Left lung (tissue), 10 donors: ENCODE data around the gene SPO11. TPM values are rescaled to one million over a fixed set of nuclear protein-coding genes. Genes with fewer than 3 reads are reported as not detected.

Experiments used
- ATAC-seq: fragments of 200-7000 bp; cut with Tn5 transposase; one replicate; pipeline ENCODE4 v1.9.1; 2020; ENCODE audit warnings: moderate library complexity
- DNase-seq, 4 donors: peaks; one replicate each; pipeline ENCODE4 v3.0.0-alpha.2; 2013 to 2020
- H3K27ac ChIP-seq, 2 donors: fragments of 200-600 bp; sonication (generic) in 1 of 2; one replicate each; pipeline versions ENCODE4 v1.5.0 to v1.8.0; 2020 to 2021
- H3K27me3 ChIP-seq, 2 donors: fragments of 200-600 bp; sonication (generic) in 1 of 2; one replicate each; pipeline versions ENCODE4 v1.5.0 to v1.8.0; 2020 to 2021
- H3K36me3 ChIP-seq, 2 donors: fragments of 200-600 bp; sonication (generic) in 1 of 2; one replicate each; pipeline versions ENCODE4 v1.5.0 to v1.8.0; 2020 to 2021
- H3K4me1 ChIP-seq, 2 donors: fragments of 200-600 bp; one replicate each; pipeline ENCODE4 v1.8.0; 2021
- H3K4me3 ChIP-seq, 2 donors: fragments of 200-600 bp; sonication (generic) in 1 of 2; one replicate each; pipeline versions ENCODE4 v1.5.0 to v1.8.0; 2020 to 2021; ENCODE audit warnings: mild to moderate bottlenecking in 1 of 2
- H3K9me3 ChIP-seq, 2 donors: fragments of 200-600 bp; sonication (generic) in 1 of 2; one replicate each; pipeline versions ENCODE4 v1.5.0 to v1.8.0; 2020 to 2021
- intact Hi-C, 2 donors: fragments of 100-400 bp; cut with DNase I; formaldehyde crosslinking; loops; one replicate each; pipeline versions ENCODE4 v1.11.2 to v1.14.2; 2022
- polyA plus RNA-seq, 6 donors: library from polyadenylated mRNA; unstranded; fragments of 120-200 nt; gene quantifications; one replicate each; pipeline ENCODE4 v1.2.1, GENCODE V29; 2013; ENCODE audit not compliant: insufficient read length in 6 of 6
- total RNA-seq, 2 donors: library from RNA; stranded (reverse); fragmentation: NEBNext Ultra II Directional; extraction: Animal tissue kit (Norgen Biotek cat#: 25700); gene quantifications; one replicate each; pipeline ENCODE4 v1.2.1, GENCODE V29; 2021
- TF ChIP-seq, protein P1 (sequence below), 2 donors: fragments of 200-600 bp; sonication (generic) in 1 of 2; IDR thresholded peaks; one replicate each; pipeline versions ENCODE4 v1.5.0 to v1.8.0; 2021; ENCODE audit warnings: antibody characterized with exemption in 2 of 2
- donor health status: DM: no; HTN: yes; CAD: no.
- donor health status: DM: no; HTN: no; CAD: no.

The SPO11 gene
- total and polyA plus RNA-seq, 8 donors, result not detected

DNA sequence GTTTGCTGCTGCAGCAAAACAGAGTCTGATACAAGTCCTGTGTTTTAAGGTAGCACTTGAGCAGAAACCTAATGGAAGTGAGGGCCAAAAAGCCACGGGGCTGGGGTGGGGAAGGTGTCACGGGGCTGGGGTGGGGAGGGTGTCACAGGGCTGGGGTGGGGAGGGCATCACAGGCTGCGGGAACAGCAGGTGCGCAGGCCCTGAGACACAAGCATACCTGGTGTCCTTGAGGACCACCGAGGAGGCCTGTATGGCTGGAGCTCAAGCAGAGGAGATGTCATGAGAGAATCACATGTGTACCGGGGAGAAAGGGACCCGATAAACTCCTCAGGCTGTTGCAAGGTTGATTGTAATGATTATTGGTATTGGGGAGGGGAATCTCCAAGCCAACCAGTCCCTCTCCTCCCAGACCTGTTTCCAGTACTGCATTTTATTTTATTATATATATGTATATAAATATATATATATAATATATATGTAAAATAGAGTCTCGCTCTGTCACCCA, 13.6 kb upstream of the SPO11 start:
- H3K36me3 ChIP-seq, result no peaks in the 10 kb centered on the region
- no peak overlapping the region for H3K27ac ChIP-seq
- no peak for DNase-seq
- H3K27me3 ChIP-seq, result peaks cover 0 to 33% of the 10 kb centered on the region in 2 donors
- H3K4me3 ChIP-seq, result no peak overlapping the region
- H3K4me1 ChIP-seq, result no peaks in the 10 kb centered on the region
- intact Hi-C loops, result no loop called here
- ATAC-seq, result no peak
- no peaks in the 10 kb centered on the region for H3K9me3 ChIP-seq
- TF ChIP-seq, protein P1, sequence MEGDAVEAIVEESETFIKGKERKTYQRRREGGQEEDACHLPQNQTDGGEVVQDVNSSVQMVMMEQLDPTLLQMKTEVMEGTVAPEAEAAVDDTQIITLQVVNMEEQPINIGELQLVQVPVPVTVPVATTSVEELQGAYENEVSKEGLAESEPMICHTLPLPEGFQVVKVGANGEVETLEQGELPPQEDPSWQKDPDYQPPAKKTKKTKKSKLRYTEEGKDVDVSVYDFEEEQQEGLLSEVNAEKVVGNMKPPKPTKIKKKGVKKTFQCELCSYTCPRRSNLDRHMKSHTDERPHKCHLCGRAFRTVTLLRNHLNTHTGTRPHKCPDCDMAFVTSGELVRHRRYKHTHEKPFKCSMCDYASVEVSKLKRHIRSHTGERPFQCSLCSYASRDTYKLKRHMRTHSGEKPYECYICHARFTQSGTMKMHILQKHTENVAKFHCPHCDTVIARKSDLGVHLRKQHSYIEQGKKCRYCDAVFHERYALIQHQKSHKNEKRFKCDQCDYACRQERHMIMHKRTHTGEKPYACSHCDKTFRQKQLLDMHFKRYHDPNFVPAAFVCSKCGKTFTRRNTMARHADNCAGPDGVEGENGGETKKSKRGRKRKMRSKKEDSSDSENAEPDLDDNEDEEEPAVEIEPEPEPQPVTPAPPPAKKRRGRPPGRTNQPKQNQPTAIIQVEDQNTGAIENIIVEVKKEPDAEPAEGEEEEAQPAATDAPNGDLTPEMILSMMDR (IDR thresholded peaks at IDR 0.05), result no peak

DNA sequence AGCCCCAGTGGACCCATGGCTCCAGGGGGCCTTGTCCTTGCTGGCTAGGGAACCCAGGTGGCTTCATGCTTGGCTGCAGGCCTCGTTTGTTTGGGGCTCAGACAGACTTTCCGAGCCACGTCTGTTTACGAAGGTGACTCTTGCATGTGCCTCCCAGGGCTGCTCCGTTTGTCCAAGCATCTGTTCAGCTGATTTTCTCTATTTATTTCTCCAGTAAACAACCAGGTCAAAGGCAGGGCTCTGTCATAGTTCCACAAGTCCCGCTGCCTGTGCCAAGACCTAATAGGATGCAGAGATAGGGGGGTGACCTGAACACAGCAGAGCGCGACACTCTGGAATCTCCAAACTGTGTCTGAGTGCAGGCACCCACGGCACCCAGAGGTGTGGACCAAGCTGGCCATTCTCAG, 12.8 kb upstream of the SPO11 start:
- TF ChIP-seq, protein P1 (IDR thresholded peaks at IDR 0.05), result no peak
- no peaks in the 10 kb centered on the region for H3K9me3 ChIP-seq
- H3K27me3 ChIP-seq, result peaks cover 0 to 40% of the 10 kb centered on the region in 2 donors
- intact Hi-C loops, result no loop called here
- DNase-seq (no peak), ATAC-seq (no peak)
- no peak overlapping the region for H3K4me3 ChIP-seq
- H3K27ac ChIP-seq, result no peak overlapping the region
- no peaks in the 10 kb centered on the region for H3K36me3 ChIP-seq
- H3K4me1 ChIP-seq, result no peaks in the 10 kb centered on the region

DNA sequence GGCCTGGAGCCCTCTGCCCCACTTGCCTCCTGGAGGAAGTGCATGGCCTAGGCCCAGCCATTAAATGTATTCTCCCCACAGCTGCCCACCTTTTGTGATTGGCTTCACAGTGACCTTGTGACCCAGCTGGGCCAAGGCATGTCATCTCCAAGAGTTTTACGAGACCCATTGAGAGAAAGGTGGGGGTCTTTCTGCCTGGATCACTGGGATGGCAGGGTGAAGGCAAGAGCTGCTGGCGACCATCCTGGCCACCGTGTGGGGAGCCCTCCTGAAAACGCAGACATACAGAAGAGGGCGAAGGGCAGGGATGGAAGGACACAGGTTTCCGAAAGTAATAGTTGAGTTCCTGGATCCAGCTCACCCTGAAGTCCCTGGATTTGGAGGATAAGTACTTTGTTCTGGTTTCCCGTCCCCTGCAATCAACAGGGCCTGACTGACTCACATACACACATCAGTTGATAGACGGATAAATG, 12.3 kb upstream of the SPO11 start:
- Histone ChIP-seq H3K4me3 (no peak overlapping the region), H3K27me3 (peaks cover 0 to 41% of the 10 kb centered on the region in 2 donors), H3K4me1 (no peaks in the 10 kb centered on the region), H3K27ac (no peak overlapping the region), H3K36me3 (no peaks in the 10 kb centered on the region), H3K9me3 (no peaks in the 10 kb centered on the region)
- TF ChIP-seq, protein P1 (IDR thresholded peaks at IDR 0.05), result no peak
- intact Hi-C loops, result no loop called here
- DNase-seq (no peak), ATAC-seq (no peak)

DNA sequence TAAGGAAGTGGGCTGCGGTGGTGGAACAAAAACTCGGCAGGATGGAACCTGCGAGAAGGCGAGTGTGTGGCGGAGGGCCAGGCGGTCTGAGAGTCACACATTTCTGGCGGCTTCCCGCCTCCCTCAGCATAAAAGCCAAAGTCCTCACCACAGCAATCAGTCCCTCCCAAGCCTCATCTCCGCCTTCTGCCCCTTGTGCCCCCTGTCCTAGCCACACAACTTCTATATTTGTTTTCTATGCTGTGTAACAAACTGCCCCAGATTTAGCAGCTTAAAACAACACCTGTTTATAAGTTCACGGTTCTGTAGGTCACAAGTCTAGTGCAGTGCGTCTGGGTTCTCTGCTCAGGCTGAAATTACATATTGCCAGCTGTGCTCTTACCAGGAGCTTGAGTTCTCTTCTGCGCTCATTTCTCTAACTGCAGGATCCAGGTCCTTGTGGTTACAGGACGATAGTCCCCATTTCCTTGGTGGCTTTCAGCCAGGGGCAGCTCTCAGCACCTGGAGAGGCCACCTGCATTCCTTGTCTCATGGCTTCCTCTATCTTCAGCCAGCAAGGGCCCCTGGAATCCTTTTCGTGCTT, 11.7 kb upstream of the SPO11 start:
- TF ChIP-seq, protein P1 (IDR thresholded peaks at IDR 0.05), result no peak
- no peak for DNase-seq
- Histone ChIP-seq H3K36me3 (no peaks in the 10 kb centered on the region), H3K27ac (no peak overlapping the region), H3K27me3 (peaks cover 0 to 41% of the 10 kb centered on the region in 2 donors), H3K4me3 (no peak overlapping the region), H3K9me3 (no peaks in the 10 kb centered on the region), H3K4me1 (no peaks in the 10 kb centered on the region)
- no peak for ATAC-seq
- intact Hi-C loops, result no loop called here

DNA sequence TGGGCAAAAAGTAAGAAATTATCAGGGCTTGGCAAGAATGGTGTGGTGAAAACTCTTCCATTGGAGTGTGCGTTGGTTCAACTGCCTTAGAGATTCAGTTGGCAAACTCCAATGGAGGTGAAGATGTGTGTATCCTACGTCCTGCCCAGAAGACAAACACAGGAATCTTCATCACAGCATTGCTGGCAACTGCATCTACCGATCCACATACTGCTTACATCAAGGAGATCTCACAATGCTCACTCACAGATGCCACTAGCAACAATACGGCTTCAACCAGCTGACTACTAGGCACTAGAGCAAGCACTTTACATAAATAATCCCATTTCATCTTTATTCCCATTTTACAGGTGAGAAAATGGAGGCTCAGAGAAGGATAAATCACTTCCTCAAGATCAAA, 10.0 kb upstream of the SPO11 start:
- H3K4me1 ChIP-seq, result no peaks in the 10 kb centered on the region
- H3K36me3 ChIP-seq, result no peaks in the 10 kb centered on the region
- H3K27ac ChIP-seq, result no peak overlapping the region
- DNase-seq, result no peak
- ATAC-seq, result no peak
- H3K4me3 ChIP-seq, result no peak overlapping the region
- intact Hi-C loops, result no loop called here
- TF ChIP-seq, protein P1 (IDR thresholded peaks at IDR 0.05), result no peak
- peaks cover 0 to 44% of the 10 kb centered on the region in 2 donors for H3K27me3 ChIP-seq
- no peaks in the 10 kb centered on the region for H3K9me3 ChIP-seq
